Measurements from ENCODE around the gene ADAM22.

Gene ADAM22

GRCh38 chr7:87948371-87948770 is 14.3 kb downstream of the ADAM22 start:
- H3K4me2 ChIP-seq (ENCODE audit: insufficient read depth, low read length), result no peak overlapping the region
- no peaks in the 10 kb centered on the region for H3K9me3 ChIP-seq (ENCODE audit: insufficient read depth, low read length, severe bottlenecking)
- no peak overlapping the region for H3K27ac ChIP-seq (ENCODE audit: low read length)
- no peak for ATAC-seq (ENCODE audit: insufficient read depth, low read depth)
- peaks cover 3% of the 10 kb centered on the region; the same call in 1 of the 2 replicates for H3K36me3 ChIP-seq (ENCODE audit: insufficient read depth, low read length)
- H3K9ac ChIP-seq (ENCODE audit: low read depth, low read length), result no peak overlapping the region
- no peaks in the 10 kb centered on the region for H4K20me1 ChIP-seq (ENCODE audit: insufficient read depth, low read length)
- H3K27me3 ChIP-seq (ENCODE audit: insufficient read depth, low read length, poor library complexity), result no peaks in the 10 kb centered on the region
- no peak overlapping the region for H2AFZ ChIP-seq (ENCODE audit: low read depth, low read length)
- DNase-seq, result no peak
- H3K4me3 ChIP-seq (ENCODE audit: low read depth in 1 of 2, low read length in 2 of 2), result no peak overlapping the region
- no peak for TF ChIP-seq EZH2 (IDR thresholded peaks at IDR 0.05; ENCODE audit: borderline replicate concordance, low read depth, low read length, severe bottlenecking)
- no peak for TF ChIP-seq CTCF (IDR thresholded peaks at IDR 0.05; ENCODE audit: borderline replicate concordance, extremely low read depth, low read length, poor library complexity, severe bottlenecking)
- H3K4me1 ChIP-seq (ENCODE audit: insufficient read depth, low read length), result no peaks in the 10 kb centered on the region
- no peaks in the 10 kb centered on the region for H3K79me2 ChIP-seq (ENCODE audit: insufficient read depth, low read length)

GRCh38 chr7:87959336-87959735 is 25.3 kb downstream of the ADAM22 start:
- no peaks in the 10 kb centered on the region for H3K36me3 ChIP-seq (ENCODE audit: insufficient read depth, low read length)
- no peaks in the 10 kb centered on the region for H3K79me2 ChIP-seq (ENCODE audit: insufficient read depth, low read length)
- no peaks in the 10 kb centered on the region for H4K20me1 ChIP-seq (ENCODE audit: insufficient read depth, low read length)
- no peak overlapping the region for H3K9ac ChIP-seq (ENCODE audit: low read depth, low read length)
- H3K4me2 ChIP-seq (ENCODE audit: insufficient read depth, low read length), result no peak overlapping the region
- no peak for TF ChIP-seq EZH2 (IDR thresholded peaks at IDR 0.05; ENCODE audit: borderline replicate concordance, low read depth, low read length, severe bottlenecking)
- H3K27me3 ChIP-seq (ENCODE audit: insufficient read depth, low read length, poor library complexity), result no peaks in the 10 kb centered on the region
- H3K4me3 ChIP-seq (ENCODE audit: low read depth in 1 of 2, low read length in 2 of 2), result no peak overlapping the region
- H3K9me3 ChIP-seq (ENCODE audit: insufficient read depth, low read length, severe bottlenecking), result no peaks in the 10 kb centered on the region
- DNase-seq, result no peak
- H3K27ac ChIP-seq (ENCODE audit: low read length), result no peak overlapping the region
- H2AFZ ChIP-seq (ENCODE audit: low read depth, low read length), result no peak overlapping the region
- ATAC-seq (ENCODE audit: insufficient read depth, low read depth), result no peak
- no peaks in the 10 kb centered on the region for H3K4me1 ChIP-seq (ENCODE audit: insufficient read depth, low read length)

- no peak overlapping the region for H3K4me2 ChIP-seq (ENCODE audit: insufficient read depth, low read length)
- ATAC-seq (ENCODE audit: insufficient read depth, low read depth), result no peak
These were observed 26.2 kb downstream of the ADAM22 start for GRCh38 chr7:87960239-87960638.

GRCh38 chr7:87961754-87962153 is 27.7 kb downstream of the ADAM22 start:
- Histone ChIP-seq H2AFZ (ENCODE audit: low read depth, low read length) (no peak overlapping the region), H3K27me3 (ENCODE audit: insufficient read depth, low read length, poor library complexity) (no peaks in the 10 kb centered on the region), H3K9ac (ENCODE audit: low read depth, low read length) (no peak overlapping the region), H4K20me1 (ENCODE audit: insufficient read depth, low read length) (no peaks in the 10 kb centered on the region), H3K9me3 (ENCODE audit: insufficient read depth, low read length, severe bottlenecking) (no peaks in the 10 kb centered on the region), H3K79me2 (ENCODE audit: insufficient read depth, low read length) (no peaks in the 10 kb centered on the region), H3K27ac (ENCODE audit: low read length) (no peak overlapping the region), H3K36me3 (ENCODE audit: insufficient read depth, low read length) (no peaks in the 10 kb centered on the region), H3K4me2 (ENCODE audit: insufficient read depth, low read length) (no peak overlapping the region), H3K4me1 (ENCODE audit: insufficient read depth, low read length) (no peaks in the 10 kb centered on the region), H3K4me3 (ENCODE audit: low read depth in 1 of 2, low read length in 2 of 2) (no peak overlapping the region)
- ATAC-seq (ENCODE audit: insufficient read depth, low read depth), result no peak
- no peak for TF ChIP-seq CTCF (IDR thresholded peaks at IDR 0.05; ENCODE audit: borderline replicate concordance, extremely low read depth, low read length, poor library complexity, severe bottlenecking)
- TF ChIP-seq EZH2 (IDR thresholded peaks at IDR 0.05; ENCODE audit: borderline replicate concordance, low read depth, low read length, severe bottlenecking), result no peak
- no peak for DNase-seq

More at GRCh38 chr7:87960239-87960638, 26.2 kb downstream of the ADAM22 start:
- H2AFZ ChIP-seq (ENCODE audit: low read depth, low read length), result no peak overlapping the region
- no peaks in the 10 kb centered on the region for H3K36me3 ChIP-seq (ENCODE audit: insufficient read depth, low read length)
- H3K79me2 ChIP-seq (ENCODE audit: insufficient read depth, low read length), result no peaks in the 10 kb centered on the region
- no peak overlapping the region for H3K9ac ChIP-seq (ENCODE audit: low read depth, low read length)
- H4K20me1 ChIP-seq (ENCODE audit: insufficient read depth, low read length), result no peaks in the 10 kb centered on the region
- H3K27me3 ChIP-seq (ENCODE audit: insufficient read depth, low read length, poor library complexity), result no peaks in the 10 kb centered on the region
- no peaks in the 10 kb centered on the region for H3K4me1 ChIP-seq (ENCODE audit: insufficient read depth, low read length)
- TF ChIP-seq EZH2 (IDR thresholded peaks at IDR 0.05; ENCODE audit: borderline replicate concordance, low read depth, low read length, severe bottlenecking) (no peak), CTCF (IDR thresholded peaks at IDR 0.05; ENCODE audit: borderline replicate concordance, extremely low read depth, low read length, poor library complexity, severe bottlenecking) (no peak)
- DNase-seq, result no peak
- H3K9me3 ChIP-seq (ENCODE audit: insufficient read depth, low read length, severe bottlenecking), result no peaks in the 10 kb centered on the region
- no peak overlapping the region for H3K27ac ChIP-seq (ENCODE audit: low read length)
- no peak overlapping the region for H3K4me3 ChIP-seq (ENCODE audit: low read depth in 1 of 2, low read length in 2 of 2)
